Mucosa of descending colon (tissue), 3 donors: ENCODE results near the gene ZNF469. TPM values are rescaled to one million over a fixed set of nuclear protein-coding genes. Genes with fewer than 3 reads are reported as not detected.

Experiments used
- ATAC-seq: fragments of 200-7000 bp; cut with Tn5 transposase; one replicate; pipeline ENCODE4 v1.9.1; 2020; ENCODE audit warnings: mild to moderate bottlenecking, moderate library complexity
- DNase-seq, 3 donors: peaks; one replicate each; pipeline ENCODE4 v3.0.0-alpha.2; 2020
- H3K36me3 ChIP-seq: fragments of 200-600 bp; one replicate; pipeline ENCODE4 v1.8.0; 2021; ENCODE audit warnings: low read depth, mild to moderate bottlenecking
- H3K4me1 ChIP-seq: fragments of 200-600 bp; one replicate; pipeline ENCODE4 v1.8.0; 2021; ENCODE audit warnings: low read depth, mild to moderate bottlenecking
- H3K4me3 ChIP-seq: fragments of 200-600 bp; one replicate; pipeline ENCODE4 v1.8.0; 2021; ENCODE audit warnings: mild to moderate bottlenecking
- H3K9me3 ChIP-seq: fragments of 200-600 bp; one replicate; pipeline ENCODE4 v1.8.0; 2021; ENCODE audit warnings: mild to moderate bottlenecking
- CTCF ChIP-seq: fragments of 200-600 bp; IDR thresholded peaks from one replicate; pipeline ENCODE4 v1.8.0; 2022; ENCODE audit warnings: antibody characterized with exemption, mild to moderate bottlenecking
- intact Hi-C, 2 donors: fragments of 100-400 bp; cut with DNase I in 1 of 2; cut with micrococcal nuclease in 1 of 2; formaldehyde crosslinking; loops; one replicate each; pipeline versions ENCODE4 v1.11.0 to v1.11.1; 2022; cut with DNase I, micrococcal nuclease
- total RNA-seq, 3 donors: library from RNA; stranded (reverse); fragmentation: NEBNext Ultra II Directional in 2 of 3; extraction: Animal tissue kit (Norgen Biotek cat#: 25700) in 2 of 3; gene quantifications; one replicate each; pipeline versions ENCODE4 v1.2.1 to v1.2.4, GENCODE V29; 2021 to 2023
- donor health status: DM: no; HTN: no; CAD: no; lungs with moderate emphysema.
- donor health status: DM: no; HTN: no; CAD: no.
- donor health status: DM: no; HTN: yes; CAD: no.

Gene ZNF469
- total RNA-seq, 3 donors from 2014 or later = 0.35 to 1.4 (median 0.51) TPM

- ATAC-seq = no peak
- DNase-seq = no peak
- Histone ChIP-seq H3K4me3 (no peak overlapping the region), H3K36me3 (no peaks in the 10 kb centered on the region), H3K4me1 (no peaks in the 10 kb centered on the region), H3K9me3 (no peaks in the 10 kb centered on the region)
- TF ChIP-seq CTCF = no peak
- intact Hi-C loops = no loop called here
Observed at GRCh38 chr16:88421871-88422433, 39.2 kb downstream of the ZNF469 start.

GRCh38 chr16:88422733-88423447 is 40.1 kb downstream of the ZNF469 start:
- intact Hi-C loops = no loop called here
- no peak for TF ChIP-seq CTCF
- DNase-seq = no peak
- H3K4me1 ChIP-seq = no peaks in the 10 kb centered on the region
- H3K9me3 ChIP-seq = no peaks in the 10 kb centered on the region
- H3K36me3 ChIP-seq = no peaks in the 10 kb centered on the region
- no peak overlapping the region for H3K4me3 ChIP-seq
- ATAC-seq = no peak

GRCh38 chr16:88423448-88423850 is 40.7 kb downstream of the ZNF469 start:
- ATAC-seq (peak; percentile 42), DNase-seq (no peak)
- TF ChIP-seq CTCF = no peak
- Histone ChIP-seq H3K36me3 (no peaks in the 10 kb centered on the region), H3K4me1 (no peaks in the 10 kb centered on the region), H3K4me3 (no peak overlapping the region), H3K9me3 (no peaks in the 10 kb centered on the region)
- intact Hi-C loops = no loop called here

GRCh38 chr16:88424587-88425235 is 42.0 kb downstream of the ZNF469 start:
- Histone ChIP-seq H3K4me3 (no peak overlapping the region), H3K4me1 (no peaks in the 10 kb centered on the region), H3K36me3 (no peaks in the 10 kb centered on the region), H3K9me3 (no peaks in the 10 kb centered on the region)
- no peak for TF ChIP-seq CTCF
- intact Hi-C loops = no loop called here
- ATAC-seq (no peak), DNase-seq (no peak)

- Histone ChIP-seq H3K9me3 (no peaks in the 10 kb centered on the region), H3K4me3 (no peak overlapping the region), H3K4me1 (no peaks in the 10 kb centered on the region), H3K36me3 (no peaks in the 10 kb centered on the region)
- DNase-seq = no peak
- ATAC-seq = no peak
- TF ChIP-seq CTCF = no peak
- intact Hi-C loops = no loop called here
Observed at GRCh38 chr16:88426018-88426417, 43.3 kb downstream of the ZNF469 start.
